ENCODE results near the gene ZDHHC20.

- TF ChIP-seq POLR2AphosphoS5 (IDR thresholded peaks at IDR 0.05) (no peak), CTCF (IDR thresholded peaks at IDR 0.05) (no peak), EP300 (IDR thresholded peaks at IDR 0.05; ENCODE audit: low read depth) (no peak), POLR2A (IDR thresholded peaks at IDR 0.05) (no peak)
Observed at GRCh38 chr13:21365574-21365973, 93.5 kb downstream of the ZDHHC20 start.
